ENCODE data around the gene CMAS.
"Not testable (repeated sequence)": the region's sequence is repeated elsewhere in the genome, so short reads cannot be mapped to it uniquely, and the experiment has no call there.

Gene CMAS

GRCh38 chr12:22051114-22051698 lies 5.2 kb downstream of the CMAS start:
- Histone ChIP-seq H2AFZ (ENCODE audit: insufficient read depth, low read length, poor library complexity) (no peak overlapping the region), H3K36me3 (ENCODE audit: control insufficient read depth in 1 of 2, insufficient read depth in 2 of 2, low read length in 2 of 2) (peaks cover 0 to 1% of the 10 kb centered on the region in 2 experiments), H3K23ac (ENCODE audit: low read length) (no peak overlapping the region), H3K14ac (ENCODE audit: low read length) (no peak overlapping the region), H3K79me1 (ENCODE audit: low read length) (peaks cover 4% of the 10 kb centered on the region), H4K91ac (ENCODE audit: low read depth, low read length) (no peak overlapping the region), H2BK5ac (ENCODE audit: low read depth, low read length, poor library complexity) (no peak overlapping the region), H3K4ac (ENCODE audit: low read depth, low read length) (no peak overlapping the region), H3K4me3 (ENCODE audit: low read depth, low read length) (no peak overlapping the region), H3K27me3 (ENCODE audit: insufficient read depth, low read length) (no peaks in the 10 kb centered on the region), H2BK12ac (ENCODE audit: low read length) (no peak overlapping the region), H2AK5ac (ENCODE audit: low read length) (no peak overlapping the region), H4K8ac (ENCODE audit: low read depth, low read length) (no peak overlapping the region), H3K4me2 (ENCODE audit: low read length) (no peak overlapping the region), H3K79me2 (ENCODE audit: control insufficient read depth, insufficient read depth, low read length, poor library complexity) (peaks cover 6% of the 10 kb centered on the region), H3K9ac (ENCODE audit: low read length) (no peak overlapping the region), H4K12ac (ENCODE audit: low read depth, low read length) (no peak overlapping the region), H3K18ac (ENCODE audit: low read length) (no peak overlapping the region), H3K9me3 (ENCODE audit: insufficient read depth, low read depth, low read length) (no peaks in the 10 kb centered on the region), H2BK120ac (ENCODE audit: insufficient read depth, low read length, poor library complexity) (no peak overlapping the region), H3K27ac (ENCODE audit: low read depth, low read length) (no peak overlapping the region), H3K4me1 (ENCODE audit: control insufficient read depth in 1 of 2, insufficient read depth in 2 of 2, low read length in 2 of 2) (no peaks in the 10 kb centered on the region)
- peak in 1 of 2 donors; percentile 57 for DNase-seq

DNA sequence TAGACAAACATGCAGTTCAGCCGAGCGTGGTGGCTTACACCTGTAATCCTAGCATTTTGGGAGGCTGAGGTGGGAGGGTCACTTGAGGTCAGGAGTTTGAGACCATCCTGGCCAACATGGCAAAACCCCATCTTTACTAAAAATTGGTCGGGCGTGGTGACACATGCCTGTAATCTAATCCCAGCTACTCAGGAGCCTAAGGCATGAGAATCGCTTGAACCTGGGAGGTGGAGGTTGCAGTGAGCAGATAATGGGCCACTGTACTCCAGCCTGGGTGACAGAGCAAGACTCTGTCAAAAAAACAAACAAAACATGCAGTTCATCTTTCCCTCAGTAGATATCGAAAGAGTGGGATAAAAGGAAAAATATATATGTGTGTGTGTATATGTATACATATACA lies 7.0 kb downstream of the CMAS start:
- not testable (repeated sequence) for H3K4me2 ChIP-seq (ENCODE audit: low read length); H2BK12ac ChIP-seq (ENCODE audit: low read length); H3K79me1 ChIP-seq (ENCODE audit: low read length); H3K4ac ChIP-seq (ENCODE audit: low read depth, low read length); H2AFZ ChIP-seq (ENCODE audit: insufficient read depth, low read length, poor library complexity); H3K36me3 ChIP-seq (ENCODE audit: control insufficient read depth in 1 of 2, insufficient read depth in 2 of 2, low read length in 2 of 2); H4K12ac ChIP-seq (ENCODE audit: low read depth, low read length); H3K23ac ChIP-seq (ENCODE audit: low read length); H2BK5ac ChIP-seq (ENCODE audit: low read depth, low read length, poor library complexity); H3K27ac ChIP-seq (ENCODE audit: low read depth, low read length); DNase-seq; H3K9ac ChIP-seq (ENCODE audit: low read length); H3K18ac ChIP-seq (ENCODE audit: low read length); H4K91ac ChIP-seq (ENCODE audit: low read depth, low read length); H2BK120ac ChIP-seq (ENCODE audit: insufficient read depth, low read length, poor library complexity); H2AK5ac ChIP-seq (ENCODE audit: low read length); H3K27me3 ChIP-seq (ENCODE audit: insufficient read depth, low read length); H4K8ac ChIP-seq (ENCODE audit: low read depth, low read length); H3K14ac ChIP-seq (ENCODE audit: low read length); H3K4me3 ChIP-seq (ENCODE audit: low read depth, low read length); H3K4me1 ChIP-seq (ENCODE audit: control insufficient read depth in 1 of 2, insufficient read depth in 2 of 2, low read length in 2 of 2); H3K79me2 ChIP-seq (ENCODE audit: control insufficient read depth, insufficient read depth, low read length, poor library complexity); H3K9me3 ChIP-seq (ENCODE audit: insufficient read depth, low read depth, low read length)
- no CpG with 5 or more reads among the region's 6 CpGs for WGBS (ENCODE audit: extremely low coverage, insufficient coverage, insufficient read length)

- Histone ChIP-seq H3K18ac (ENCODE audit: low read length) (no peak overlapping the region), H2AFZ (ENCODE audit: insufficient read depth, low read length, poor library complexity) (no peak overlapping the region), H3K36me3 (ENCODE audit: control insufficient read depth in 1 of 2, insufficient read depth in 2 of 2, low read length in 2 of 2) (peaks cover 3 to 5% of the 10 kb centered on the region in 2 experiments), H3K4me2 (ENCODE audit: low read length) (no peak overlapping the region), H3K4me3 (ENCODE audit: low read depth, low read length) (no peak overlapping the region), H2BK12ac (ENCODE audit: low read length) (no peak overlapping the region), H3K27ac (ENCODE audit: low read depth, low read length) (no peak overlapping the region), H3K9me3 (ENCODE audit: insufficient read depth, low read depth, low read length) (no peaks in the 10 kb centered on the region), H3K23ac (ENCODE audit: low read length) (no peak overlapping the region), H4K12ac (ENCODE audit: low read depth, low read length) (no peak overlapping the region), H3K27me3 (ENCODE audit: insufficient read depth, low read length) (no peaks in the 10 kb centered on the region), H2BK5ac (ENCODE audit: low read depth, low read length, poor library complexity) (no peak overlapping the region), H3K79me2 (ENCODE audit: control insufficient read depth, insufficient read depth, low read length, poor library complexity) (no peaks in the 10 kb centered on the region), H3K9ac (ENCODE audit: low read length) (no peak overlapping the region), H4K91ac (ENCODE audit: low read depth, low read length) (no peak overlapping the region), H2AK5ac (ENCODE audit: low read length) (no peak overlapping the region), H3K4me1 (ENCODE audit: control insufficient read depth in 1 of 2, insufficient read depth in 2 of 2, low read length in 2 of 2) (no peaks in the 10 kb centered on the region), H3K14ac (ENCODE audit: low read length) (no peak overlapping the region), H3K79me1 (ENCODE audit: low read length) (no peaks in the 10 kb centered on the region), H4K8ac (ENCODE audit: low read depth, low read length) (no peak overlapping the region), H2BK120ac (ENCODE audit: insufficient read depth, low read length, poor library complexity) (no peak overlapping the region), H3K4ac (ENCODE audit: low read depth, low read length) (no peak overlapping the region)
- no peak for DNase-seq
- no CpG with 5 or more reads among the region's 3 CpGs for WGBS (ENCODE audit: extremely low coverage, insufficient coverage, insufficient read length)
Measured at GRCh38 chr12:22054155-22054554, 8.1 kb downstream of the CMAS start.

DNA sequence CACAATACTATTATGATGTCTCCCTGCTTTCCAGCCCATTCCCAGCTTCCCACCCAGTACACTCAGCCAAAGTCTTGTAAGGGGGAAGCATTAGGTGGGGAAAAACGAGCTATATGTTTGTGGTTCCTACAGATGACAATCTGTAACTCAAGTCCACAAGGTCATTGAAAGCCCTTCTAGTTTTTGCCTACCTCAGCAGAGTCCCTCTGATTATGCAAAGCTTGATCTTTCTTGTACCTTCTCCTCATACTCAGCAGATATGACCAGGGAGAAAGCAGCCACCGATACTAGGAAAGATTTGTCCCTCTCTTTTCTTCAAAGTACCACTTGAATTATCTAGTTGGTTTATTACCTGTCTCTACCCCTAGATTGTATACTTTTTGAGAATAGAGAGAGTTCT lies 10.6 kb downstream of the CMAS start:
- no peak overlapping the region for H3K23ac ChIP-seq (ENCODE audit: low read length)
- no peak overlapping the region for H3K4ac ChIP-seq (ENCODE audit: low read depth, low read length)
- H3K4me2 ChIP-seq (ENCODE audit: low read length) = no peak overlapping the region
- H3K36me3 ChIP-seq (ENCODE audit: control insufficient read depth in 1 of 2, insufficient read depth in 2 of 2, low read length in 2 of 2) = peaks cover 3% of the 10 kb centered on the region in 2 experiments
- H2BK12ac ChIP-seq (ENCODE audit: low read length) = no peak overlapping the region
- no peak overlapping the region for H3K4me3 ChIP-seq (ENCODE audit: low read depth, low read length)
- H2BK120ac ChIP-seq (ENCODE audit: insufficient read depth, low read length, poor library complexity) = no peak overlapping the region
- no peak overlapping the region for H4K12ac ChIP-seq (ENCODE audit: low read depth, low read length)
- no peak overlapping the region for H2AFZ ChIP-seq (ENCODE audit: insufficient read depth, low read length, poor library complexity)
- H2AK5ac ChIP-seq (ENCODE audit: low read length) = no peak overlapping the region
- no peak overlapping the region for H4K91ac ChIP-seq (ENCODE audit: low read depth, low read length)
- no peaks in the 10 kb centered on the region for H3K79me2 ChIP-seq (ENCODE audit: control insufficient read depth, insufficient read depth, low read length, poor library complexity)
- H3K9ac ChIP-seq (ENCODE audit: low read length) = no peak overlapping the region
- H3K27ac ChIP-seq (ENCODE audit: low read depth, low read length) = no peak overlapping the region
- H2BK5ac ChIP-seq (ENCODE audit: low read depth, low read length, poor library complexity) = no peak overlapping the region
- no peaks in the 10 kb centered on the region for H3K4me1 ChIP-seq (ENCODE audit: control insufficient read depth in 1 of 2, insufficient read depth in 2 of 2, low read length in 2 of 2)
- no peak overlapping the region for H4K8ac ChIP-seq (ENCODE audit: low read depth, low read length)
- no peaks in the 10 kb centered on the region for H3K79me1 ChIP-seq (ENCODE audit: low read length)
- no peak overlapping the region for H3K14ac ChIP-seq (ENCODE audit: low read length)
- H3K9me3 ChIP-seq (ENCODE audit: insufficient read depth, low read depth, low read length) = no peaks in the 10 kb centered on the region
- WGBS (ENCODE audit: extremely low coverage, insufficient coverage, insufficient read length) = no CpG with 5 or more reads among the region's 2 CpGs
- no peak for DNase-seq
- H3K18ac ChIP-seq (ENCODE audit: low read length) = no peak overlapping the region
- H3K27me3 ChIP-seq (ENCODE audit: insufficient read depth, low read length) = no peaks in the 10 kb centered on the region
